ENCODE measurements around the gene TRRAP. TPM values are rescaled to one million over a fixed set of nuclear protein-coding genes. Genes with fewer than 3 reads are reported as not detected.

TRRAP gene
- total RNA-seq, 6 experiments from 2014 or later = 26.6 to 35.5 (median 28.7) TPM

DNA sequence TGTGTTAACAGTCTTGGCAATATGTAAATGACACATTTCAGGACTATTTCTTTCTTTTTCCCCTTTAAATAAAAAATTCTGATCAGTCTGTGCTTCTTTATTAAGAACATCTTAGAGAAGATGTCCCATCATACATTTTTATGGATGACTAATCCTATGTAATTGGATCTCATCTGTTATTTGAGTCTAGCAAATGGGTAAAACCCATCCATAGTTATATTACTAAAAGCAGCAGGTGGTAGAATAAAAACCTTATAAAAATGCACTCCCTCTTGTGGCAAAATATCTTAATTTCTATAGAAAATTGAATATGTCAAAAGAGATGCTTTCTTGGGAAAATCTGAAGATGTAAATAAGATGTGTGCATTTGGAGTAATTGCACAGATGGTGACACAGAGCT lies 35.3 kb downstream of the TRRAP start:
- TF ChIP-seq, protein P1, sequence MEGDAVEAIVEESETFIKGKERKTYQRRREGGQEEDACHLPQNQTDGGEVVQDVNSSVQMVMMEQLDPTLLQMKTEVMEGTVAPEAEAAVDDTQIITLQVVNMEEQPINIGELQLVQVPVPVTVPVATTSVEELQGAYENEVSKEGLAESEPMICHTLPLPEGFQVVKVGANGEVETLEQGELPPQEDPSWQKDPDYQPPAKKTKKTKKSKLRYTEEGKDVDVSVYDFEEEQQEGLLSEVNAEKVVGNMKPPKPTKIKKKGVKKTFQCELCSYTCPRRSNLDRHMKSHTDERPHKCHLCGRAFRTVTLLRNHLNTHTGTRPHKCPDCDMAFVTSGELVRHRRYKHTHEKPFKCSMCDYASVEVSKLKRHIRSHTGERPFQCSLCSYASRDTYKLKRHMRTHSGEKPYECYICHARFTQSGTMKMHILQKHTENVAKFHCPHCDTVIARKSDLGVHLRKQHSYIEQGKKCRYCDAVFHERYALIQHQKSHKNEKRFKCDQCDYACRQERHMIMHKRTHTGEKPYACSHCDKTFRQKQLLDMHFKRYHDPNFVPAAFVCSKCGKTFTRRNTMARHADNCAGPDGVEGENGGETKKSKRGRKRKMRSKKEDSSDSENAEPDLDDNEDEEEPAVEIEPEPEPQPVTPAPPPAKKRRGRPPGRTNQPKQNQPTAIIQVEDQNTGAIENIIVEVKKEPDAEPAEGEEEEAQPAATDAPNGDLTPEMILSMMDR (IDR thresholded peaks at IDR 0.05) = peak; percentile 60
- DNase-seq = peak; percentile 33
- peaks cover 7% of the 10 kb centered on the region for H3K4me1 Mint-ChIP-seq (ENCODE audit: low read depth)
- no peaks in the 10 kb centered on the region for H3K9me3 Mint-ChIP-seq
- peaks cover 35% of the 10 kb centered on the region; the same call in 1 of the 2 replicates for H3K36me3 Mint-ChIP-seq (ENCODE audit: low read depth)
- no peak overlapping the region for H3K4me3 Mint-ChIP-seq
- no peaks in the 10 kb centered on the region for H3K27me3 Mint-ChIP-seq (ENCODE audit: insufficient read depth)
- no peak overlapping the region for H3K27ac Mint-ChIP-seq

GRCh38 chr7:98917331-98917730 lies 39.0 kb downstream of the TRRAP start:
- H3K27ac Mint-ChIP-seq = no peak overlapping the region
- DNase-seq = no peak
- H3K4me3 Mint-ChIP-seq = no peak overlapping the region
- TF ChIP-seq, protein P1 (IDR thresholded peaks at IDR 0.05) = no peak
- H3K9me3 Mint-ChIP-seq = no peaks in the 10 kb centered on the region
- peaks cover 9% of the 10 kb centered on the region for H3K4me1 Mint-ChIP-seq (ENCODE audit: low read depth)
- peaks cover 42% of the 10 kb centered on the region for H3K36me3 Mint-ChIP-seq (ENCODE audit: low read depth)
- no peaks in the 10 kb centered on the region; the same call in 1 of the 2 replicates for H3K27me3 Mint-ChIP-seq (ENCODE audit: insufficient read depth)

GRCh38 chr7:98921608-98922372 lies 43.5 kb downstream of the TRRAP start:
- H3K9me3 Mint-ChIP-seq = no peaks in the 10 kb centered on the region
- H3K27me3 Mint-ChIP-seq (ENCODE audit: insufficient read depth) = no peaks in the 10 kb centered on the region; the same call in 1 of the 2 replicates
- H3K4me3 Mint-ChIP-seq = no peak overlapping the region
- DNase-seq = no peak
- H3K36me3 Mint-ChIP-seq (ENCODE audit: low read depth) = peaks cover 54% of the 10 kb centered on the region
- TF ChIP-seq, protein P1 (IDR thresholded peaks at IDR 0.05) = peak; percentile 22; the same call in 1 of the 2 replicates
- peaks cover 9% of the 10 kb centered on the region; the same call in 1 of the 2 replicates for H3K4me1 Mint-ChIP-seq (ENCODE audit: low read depth)
- H3K27ac Mint-ChIP-seq = no peak overlapping the region

- no peak for DNase-seq
- TF ChIP-seq, protein P1 (IDR thresholded peaks at IDR 0.05) = peak; percentile 10; the same call in 1 of the 2 replicates
- Mint-ChIP-seq H3K36me3 (ENCODE audit: low read depth) (peaks cover 52% of the 10 kb centered on the region), H3K4me3 (no peak overlapping the region), H3K27ac (0 out of 2 replicates have a peak overlapping the region, but pooled peaks have one; percentile 8), H3K4me1 (ENCODE audit: low read depth) (peaks cover 9% of the 10 kb centered on the region; the same call in 1 of the 2 replicates), H3K27me3 (ENCODE audit: insufficient read depth) (no peaks in the 10 kb centered on the region; the same call in 1 of the 2 replicates), H3K9me3 (no peaks in the 10 kb centered on the region)
Observed at GRCh38 chr7:98922392-98923187, 44.3 kb downstream of the TRRAP start.

DNA sequence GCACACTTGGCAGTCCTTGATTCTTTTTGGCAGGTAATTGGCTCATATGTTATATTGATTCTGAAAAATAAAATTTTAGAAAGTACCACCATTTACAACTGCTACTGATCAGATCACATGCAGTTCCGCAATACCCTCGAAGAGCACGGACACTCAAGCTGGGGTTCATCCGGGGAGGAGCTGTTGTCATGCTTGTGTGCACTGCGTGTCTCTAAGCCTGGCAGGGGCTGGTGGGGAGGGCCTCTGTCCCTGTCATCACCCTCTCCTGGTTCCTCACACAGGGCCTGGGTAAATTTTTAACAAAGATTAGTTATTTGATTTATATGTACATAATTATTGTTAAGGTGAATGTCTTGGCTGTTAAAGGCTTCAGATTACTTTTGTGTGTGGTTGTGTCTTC lies 45.2 kb downstream of the TRRAP start:
- no peak overlapping the region for H3K4me3 Mint-ChIP-seq
- TF ChIP-seq, protein P1 (IDR thresholded peaks at IDR 0.05) = no peak
- H3K36me3 Mint-ChIP-seq (ENCODE audit: low read depth) = peaks cover 61% of the 10 kb centered on the region
- H3K4me1 Mint-ChIP-seq (ENCODE audit: low read depth) = peaks cover 9% of the 10 kb centered on the region; the same call in 1 of the 2 replicates
- no peak for DNase-seq
- H3K27ac Mint-ChIP-seq = no peak overlapping the region
- H3K9me3 Mint-ChIP-seq = no peaks in the 10 kb centered on the region
- H3K27me3 Mint-ChIP-seq (ENCODE audit: insufficient read depth) = no peaks in the 10 kb centered on the region; the same call in 1 of the 2 replicates

All from HFFc6 (cell line).